Activated CD8-positive, alpha-beta memory T cell treated with anti-CD3 and anti-CD28 coated beads, Interleukin-2, amount 50 U/mL, for 4 hours (primary cell): ENCODE data around the gene HIF1A.
"Not testable (repeated sequence)": the region's sequence is repeated elsewhere in the genome, so short reads cannot be mapped to it uniquely, and the experiment has no call there.

Source experiments
- DNase-seq: peaks from one replicate; pipeline ENCODE4 v3.0.0-alpha.2; 2020

HIF1A gene

GRCh38 chr14:61749867-61750266 lies 54.6 kb downstream of the HIF1A start:
- no peak for DNase-seq

GRCh38 chr14:61750708-61751474 lies 55.6 kb downstream of the HIF1A start:
- peak; percentile 73 for DNase-seq

- DNase-seq: no peak
These were observed 56.2 kb downstream of the HIF1A start for GRCh38 chr14:61751475-61751989.

GRCh38 chr14:61752626-61753025 lies 57.3 kb downstream of the HIF1A start:
- no peak for DNase-seq

- no peak for DNase-seq
These were observed 58.3 kb downstream of the HIF1A start for GRCh38 chr14:61753631-61754030.

- no peak for DNase-seq
These were observed 59.5 kb downstream of the HIF1A start for GRCh38 chr14:61754627-61755381.

- not testable (repeated sequence) for DNase-seq
These were observed 60.0 kb downstream of the HIF1A start for GRCh38 chr14:61755382-61755742.

- DNase-seq: no peak
These were observed 60.8 kb downstream of the HIF1A start for GRCh38 chr14:61756135-61756534.

GRCh38 chr14:61759878-61760277 lies 64.6 kb downstream of the HIF1A start:
- no peak for DNase-seq

- no peak for DNase-seq
These were observed 66.2 kb downstream of the HIF1A start for GRCh38 chr14:61761557-61761956.

- DNase-seq: peak; percentile 98
These were observed 66.9 kb downstream of the HIF1A start, which contains the start of gene SNAPC1 for GRCh38 chr14:61761959-61762786. SNAPC1 (plus strand) TSS chr14:61762420; CDS start chr14:61762461, 41 bp downstream.

GRCh38 chr14:61764342-61765122 lies 69.2 kb downstream of the HIF1A start:
- DNase-seq: no peak

GRCh38 chr14:61765225-61765943 lies 70.1 kb downstream of the HIF1A start:
- DNase-seq: no peak

- no peak for DNase-seq
These were observed 70.8 kb downstream of the HIF1A start for GRCh38 chr14:61766151-61766550.

- DNase-seq: no peak
These were observed 72.9 kb downstream of the HIF1A start for GRCh38 chr14:61768240-61768639.

GRCh38 chr14:61769893-61770292 lies 74.6 kb downstream of the HIF1A start:
- DNase-seq: no peak

- DNase-seq: no peak
These were observed 79.5 kb downstream of the HIF1A start for GRCh38 chr14:61774861-61775260.

GRCh38 chr14:61780125-61780524 lies 84.8 kb downstream of the HIF1A start:
- no peak for DNase-seq

- no peak for DNase-seq
These were observed 102.0 kb downstream of the HIF1A start for GRCh38 chr14:61797309-61797708.
